Activated CD8-positive, alpha-beta T cell treated with anti-CD3 and anti-CD28 coated beads for 36 hours (primary cell): ENCODE measurements around the gene SRSF9. TPM values are rescaled to one million over a fixed set of nuclear protein-coding genes. Genes with fewer than 3 reads are reported as not detected.
A peak's percentile ranks its signal among the peaks of the same experiment; 100 is the strongest.
"Not testable (repeated sequence)": the region's sequence is repeated elsewhere in the genome, so short reads cannot be mapped to it uniquely, and the experiment has no call there.

Experiments
- ATAC-seq: fragments of 200-7000 bp; cut with Tn5 transposase; one replicate; pipeline ENCODE4 v1.10.0; 2021; ENCODE audit warnings: mild to moderate bottlenecking, moderate library complexity
- CTCF ChIA-PET: fragments of 350-600 bp; sonication (Branson Sonifier 250); formaldehyde crosslinking; loops from one replicate; lab custom pipeline; 2021; ENCODE audit warnings: antibody characterized with exemption; lab: Charles Lee
- POLR2A ChIA-PET: fragments of 350-600 bp; sonication (Branson Sonifier 250); formaldehyde crosslinking; loops from one replicate; lab custom pipeline; 2021; ENCODE audit warnings: antibody characterized with exemption; lab: Charles Lee
- DNase-seq: peaks from one replicate; pipeline ENCODE4 v3.0.0-alpha.2; 2020
- H3K27ac Mint-ChIP-seq: one replicate; pipeline ENCODE4 v1.8.0; 2021; ENCODE audit warnings: mild to moderate bottlenecking, mixed read lengths
- H3K27me3 Mint-ChIP-seq: one replicate; pipeline ENCODE4 v1.8.0; 2021; ENCODE audit warnings: mixed read lengths
- H3K36me3 Mint-ChIP-seq: one replicate; pipeline ENCODE4 v1.8.0; 2021; ENCODE audit warnings: low read depth, mixed read lengths
- H3K4me1 Mint-ChIP-seq: one replicate; pipeline ENCODE4 v1.8.0; 2021; ENCODE audit warnings: low read depth, mixed read lengths
- H3K4me3 Mint-ChIP-seq: one replicate; pipeline ENCODE4 v1.8.0; 2021; ENCODE audit warnings: mild to moderate bottlenecking, moderate library complexity, mixed read lengths
- H3K9me3 Mint-ChIP-seq: one replicate; pipeline ENCODE4 v1.8.0; 2021; ENCODE audit warnings: mixed read lengths
- CTCF ChIP-seq: fragments of 200-600 bp; IDR thresholded peaks from one replicate; pipeline ENCODE4 v1.8.0; 2022; ENCODE audit warnings: antibody characterized with exemption, mild to moderate bottlenecking
- intact Hi-C: fragments of 100-400 bp; cut with micrococcal nuclease; formaldehyde crosslinking; loops from one replicate; pipeline ENCODE4 v1.10.0; 2022
- total RNA-seq, 2 experiments: library from RNA; stranded (reverse); gene quantifications; one replicate each; pipeline ENCODE4 v1.2.3, GENCODE V29; 2021

The SRSF9 gene
- total RNA-seq, result 100 to 1,000 TPM; 225 to 236 TPM

GRCh38 chr12:120469450-120470149 lies at the start of gene SRSF9:
SRSF9 (minus strand) TSS chr12:120469748; CDS start chr12:120469609, 139 bp downstream.
- peaks cover 29% of the 10 kb centered on the region for H3K36me3 Mint-ChIP-seq
- H3K27me3 Mint-ChIP-seq, result no peaks in the 10 kb centered on the region
- ChIA-PET CTCF (interaction anchor here (0.5 to 8.9 kb wide), 11 partner anchors 15 to 156 kb away, joined by 3 to 110 read pairs (median 4); partner anchors contain the start of genes COQ5 and DYNLL1), POLR2A (interaction anchor here (0.7 to 3.5 kb wide), 21 partner anchors 10 to 269 kb away, joined by 3 to 27 read pairs (median 5); partner anchors contain the start of genes COX6A1, DYNLL1, GATC and POP5)
- intact Hi-C loops, result no loop called here
- ATAC-seq (peak; percentile 94), DNase-seq (peak; percentile 97)
- H3K4me3 Mint-ChIP-seq, result peak within 1 kb of the TSS; percentile 77
- TF ChIP-seq CTCF, result peak; percentile 94
- H3K4me1 Mint-ChIP-seq, result peaks cover 42% of the 10 kb centered on the region
- no peaks in the 10 kb centered on the region for H3K9me3 Mint-ChIP-seq
- H3K27ac Mint-ChIP-seq, result peak within 1 kb of the TSS; percentile 85

GRCh38 chr12:120519324-120519723 lies 49.8 kb upstream of the SRSF9 start:
- CTCF ChIA-PET, H3K4me1 Mint-ChIP-seq, H3K27me3 Mint-ChIP-seq, intact Hi-C loops, DNase-seq, H3K9me3 Mint-ChIP-seq, POLR2A ChIA-PET, H3K27ac Mint-ChIP-seq, H3K4me3 Mint-ChIP-seq, ATAC-seq: not testable (repeated sequence)
- peaks cover 10% of the 10 kb centered on the region for H3K36me3 Mint-ChIP-seq

GRCh38 chr12:120515496-120515895 lies 45.9 kb upstream of the SRSF9 start:
- POLR2A ChIA-PET, result no interaction called here

GRCh38 chr12:120514002-120514401 lies 44.5 kb upstream of the SRSF9 start:
- H3K9me3 Mint-ChIP-seq, result no peaks in the 10 kb centered on the region
- H3K4me3 Mint-ChIP-seq, result no peak overlapping the region

More at GRCh38 chr12:120515496-120515895, 45.9 kb upstream of the SRSF9 start:
- no peak overlapping the region for H3K27ac Mint-ChIP-seq
- no peaks in the 10 kb centered on the region for H3K9me3 Mint-ChIP-seq
- no peak overlapping the region for H3K4me3 Mint-ChIP-seq
- ATAC-seq (no peak), DNase-seq (no peak)
- intact Hi-C loops, result no loop called here
- TF ChIP-seq CTCF, result no peak
- H3K27me3 Mint-ChIP-seq, result no peaks in the 10 kb centered on the region
- CTCF ChIA-PET, result interaction anchor here (1.7 kb wide), 1 partner anchor 19 kb away, joined by 5 read pairs; no protein-coding TSS in a partner anchor
- peaks cover 10% of the 10 kb centered on the region for H3K36me3 Mint-ChIP-seq
- H3K4me1 Mint-ChIP-seq, result no peaks in the 10 kb centered on the region

GRCh38 chr12:120508537-120508936 lies 39.0 kb upstream of the SRSF9 start:
- ChIA-PET CTCF (interaction anchor here (0.8 to 2.5 kb wide), 2 partner anchors 11 to 39 kb away, joined by 3 to 9 read pairs; partner anchors contain the start of gene SRSF9), POLR2A (no interaction called here)
- H3K9me3 Mint-ChIP-seq, result no peaks in the 10 kb centered on the region

More at GRCh38 chr12:120514002-120514401, 44.5 kb upstream of the SRSF9 start:
- H3K36me3 Mint-ChIP-seq, result peaks cover 14% of the 10 kb centered on the region
- ATAC-seq, result no peak
- H3K27ac Mint-ChIP-seq, result no peak overlapping the region
- no peak for TF ChIP-seq CTCF
- CTCF ChIA-PET, result no interaction called here
- DNase-seq, result no peak
- intact Hi-C loops, result no loop called here
- H3K27me3 Mint-ChIP-seq, result no peaks in the 10 kb centered on the region
- POLR2A ChIA-PET, result no interaction called here
- no peaks in the 10 kb centered on the region for H3K4me1 Mint-ChIP-seq

More at GRCh38 chr12:120508537-120508936, 39.0 kb upstream of the SRSF9 start:
- no peak overlapping the region for H3K4me3 Mint-ChIP-seq
- no peak for TF ChIP-seq CTCF
- no peak overlapping the region for H3K27ac Mint-ChIP-seq
- no peak for ATAC-seq
- H3K27me3 Mint-ChIP-seq, result no peaks in the 10 kb centered on the region
- no peaks in the 10 kb centered on the region for H3K4me1 Mint-ChIP-seq
- DNase-seq, result no peak
- H3K36me3 Mint-ChIP-seq, result peaks cover 17% of the 10 kb centered on the region
- intact Hi-C loops, result no loop called here
